Measurements from ENCODE around the gene OTX1.
A peak's percentile ranks its signal among the peaks of the same experiment; 100 is the strongest.

The OTX1 gene

GRCh38 chr2:63038034-63038433 is 12.6 kb upstream of the OTX1 start:
- no peak overlapping the region for H3K27ac Mint-ChIP-seq
- H3K27me3 Mint-ChIP-seq = no peaks in the 10 kb centered on the region
- no peaks in the 10 kb centered on the region for H3K4me1 Mint-ChIP-seq
- no peak for ATAC-seq
- no peaks in the 10 kb centered on the region for H3K9me3 Mint-ChIP-seq
- no peak for DNase-seq
- no peak overlapping the region for H3K4me3 Mint-ChIP-seq

- DNase-seq (no peak), ATAC-seq (no peak)
- peaks cover 21% of the 10 kb centered on the region for H3K27me3 Mint-ChIP-seq
- no peaks in the 10 kb centered on the region for H3K9me3 Mint-ChIP-seq
- no peak overlapping the region for H3K27ac Mint-ChIP-seq
- H3K4me1 Mint-ChIP-seq = no peaks in the 10 kb centered on the region
- no peak overlapping the region for H3K4me3 Mint-ChIP-seq
Observed at GRCh38 chr2:63040586-63040985, 10.0 kb upstream of the OTX1 start.

- no peak for ATAC-seq
- peaks cover 3% of the 10 kb centered on the region for H3K4me1 Mint-ChIP-seq
- peaks cover 32% of the 10 kb centered on the region for H3K27me3 Mint-ChIP-seq
- no peak overlapping the region for H3K4me3 Mint-ChIP-seq
- H3K9me3 Mint-ChIP-seq = no peaks in the 10 kb centered on the region
- no peak for DNase-seq
- H3K27ac Mint-ChIP-seq = no peak overlapping the region
Observed at GRCh38 chr2:63041592-63041991, 9.0 kb upstream of the OTX1 start.

- DNase-seq (no peak), ATAC-seq (no peak)
- H3K9me3 Mint-ChIP-seq = no peaks in the 10 kb centered on the region
- H3K27me3 Mint-ChIP-seq = peaks cover 62% of the 10 kb centered on the region
- H3K4me1 Mint-ChIP-seq = peaks cover 33% of the 10 kb centered on the region
- H3K4me3 Mint-ChIP-seq = no peak overlapping the region
- no peak overlapping the region for H3K27ac Mint-ChIP-seq
Observed at GRCh38 chr2:63044362-63045327, 6.0 kb upstream of the OTX1 start.

GRCh38 chr2:63046552-63046951 is 4.1 kb upstream of the OTX1 start:
- H3K4me3 Mint-ChIP-seq = peak overlapping the region in 1 of 2 donors; percentile 75
- H3K27ac Mint-ChIP-seq = peak overlapping the region in 1 of 2 donors; percentile 25
- DNase-seq (no peak), ATAC-seq (no peak)
- H3K4me1 Mint-ChIP-seq = peaks cover 47% of the 10 kb centered on the region
- H3K9me3 Mint-ChIP-seq = no peaks in the 10 kb centered on the region
- peaks cover 79% of the 10 kb centered on the region for H3K27me3 Mint-ChIP-seq

GRCh38 chr2:63046961-63047320 is 3.7 kb upstream of the OTX1 start:
- H3K27me3 Mint-ChIP-seq = peaks cover 83% of the 10 kb centered on the region

GRCh38 chr2:63047321-63048279 is 3.0 kb upstream of the OTX1 start:
- H3K27me3 Mint-ChIP-seq = peaks cover 89% of the 10 kb centered on the region
- ATAC-seq (peak; percentile 43), DNase-seq (peak; percentile 41 to 47)
- H3K9me3 Mint-ChIP-seq = no peaks in the 10 kb centered on the region
- H3K4me3 Mint-ChIP-seq = peak overlapping the region; percentile 36 to 75
- H3K27ac Mint-ChIP-seq = no peak overlapping the region
- peaks cover 58% of the 10 kb centered on the region for H3K4me1 Mint-ChIP-seq

More at GRCh38 chr2:63046961-63047320, 3.7 kb upstream of the OTX1 start:
- Mint-ChIP-seq H3K4me3 (peak overlapping the region; percentile 36 to 75), H3K27ac (no peak overlapping the region), H3K9me3 (no peaks in the 10 kb centered on the region), H3K4me1 (peaks cover 51% of the 10 kb centered on the region)
- ATAC-seq (no peak), DNase-seq (no peak)

GRCh38 chr2:63048367-63049171 is 2.1 kb upstream of the OTX1 start:
- Mint-ChIP-seq H3K27me3 (peaks cover 98% of the 10 kb centered on the region), H3K4me1 (peaks cover 67% of the 10 kb centered on the region), H3K27ac (no peak overlapping the region), H3K4me3 (peak overlapping the region; percentile 36 to 91), H3K9me3 (no peaks in the 10 kb centered on the region)
- peak; percentile 18 to 31 for DNase-seq
- ATAC-seq = no peak

- DNase-seq (peak; percentile 12 to 26), ATAC-seq (no peak)
- peak overlapping the region; percentile 91 to 94 for H3K4me3 Mint-ChIP-seq
- peak overlapping the region in 1 of 2 donors; percentile 42 for H3K27ac Mint-ChIP-seq
- peaks cover 98% of the 10 kb centered on the region for H3K27me3 Mint-ChIP-seq
- H3K4me1 Mint-ChIP-seq = peaks cover 76% of the 10 kb centered on the region
- H3K9me3 Mint-ChIP-seq = no peaks in the 10 kb centered on the region
Observed at GRCh38 chr2:63049211-63049969, 1.2 kb upstream of the OTX1 start.

- H3K27me3 Mint-ChIP-seq = peaks cover 98% of the 10 kb centered on the region
- DNase-seq (no peak), ATAC-seq (peak; percentile 32)
- H3K4me3 Mint-ChIP-seq = peak overlapping the region; percentile 91 to 94
- H3K4me1 Mint-ChIP-seq = peaks cover 81% of the 10 kb centered on the region
- peak overlapping the region in 1 of 2 donors; percentile 42 for H3K27ac Mint-ChIP-seq
- no peaks in the 10 kb centered on the region for H3K9me3 Mint-ChIP-seq
Observed at GRCh38 chr2:63049970-63050333, 678 bp upstream of the OTX1 start.

GRCh38 chr2:63051042-63051794 is 588 bp downstream of the OTX1 start:
- Mint-ChIP-seq H3K27ac (no peak overlapping the region), H3K4me1 (peaks cover 94% of the 10 kb centered on the region)
- DNase-seq = peak; percentile 18 to 36

GRCh38 chr2:63051795-63052333 is 1.2 kb downstream of the OTX1 start:
- ATAC-seq (no peak), DNase-seq (peak; percentile 25 to 31)
- Mint-ChIP-seq H3K9me3 (no peaks in the 10 kb centered on the region), H3K4me1 (peaks cover 95% of the 10 kb centered on the region), H3K4me3 (peak overlapping the region; percentile 81 to 90), H3K27me3 (peaks cover 98% of the 10 kb centered on the region), H3K27ac (no peak overlapping the region)

More at GRCh38 chr2:63051042-63051794, 588 bp downstream of the OTX1 start:
- ATAC-seq = no peak
- H3K9me3 Mint-ChIP-seq = no peaks in the 10 kb centered on the region
- H3K4me3 Mint-ChIP-seq = peak overlapping the region; percentile 81 to 90
- peaks cover 98% of the 10 kb centered on the region for H3K27me3 Mint-ChIP-seq

- ATAC-seq = no peak
- Mint-ChIP-seq H3K27me3 (peaks cover 98% of the 10 kb centered on the region), H3K4me3 (peak overlapping the region; percentile 81 to 90), H3K27ac (peak overlapping the region in 1 of 2 donors; percentile 34), H3K4me1 (peaks cover 95% of the 10 kb centered on the region), H3K9me3 (no peaks in the 10 kb centered on the region)
- DNase-seq = peak in 1 of 2 donors; percentile 13
Observed at GRCh38 chr2:63052411-63053080, 1.9 kb downstream of the OTX1 start.

Data from stimulated activated naive CD8-positive, alpha-beta T cell treated with anti-CD3 and anti-CD28 coated beads, Interleukin-15, amount 100 ng/mL, for 72 hours (primary cell).